C4-2B (cell line): ENCODE results near the gene ERICH6.

Source experiments
- H3K27ac ChIP-seq: fragments of 450-650 bp; 2 replicates; pipeline ENCODE4 v1.5.1; 2017
- CTCF ChIP-seq: fragments of 450-650 bp; conservative IDR thresholded peaks from 2 replicates; pipeline ENCODE4 v1.5.1; 2017; ENCODE audit warnings: mild to moderate bottlenecking
- ZFX ChIP-seq: fragments of 450-650 bp; IDR thresholded peaks from 2 replicates; pipeline ENCODE4 v1.6.1; 2017

ERICH6 gene

DNA sequence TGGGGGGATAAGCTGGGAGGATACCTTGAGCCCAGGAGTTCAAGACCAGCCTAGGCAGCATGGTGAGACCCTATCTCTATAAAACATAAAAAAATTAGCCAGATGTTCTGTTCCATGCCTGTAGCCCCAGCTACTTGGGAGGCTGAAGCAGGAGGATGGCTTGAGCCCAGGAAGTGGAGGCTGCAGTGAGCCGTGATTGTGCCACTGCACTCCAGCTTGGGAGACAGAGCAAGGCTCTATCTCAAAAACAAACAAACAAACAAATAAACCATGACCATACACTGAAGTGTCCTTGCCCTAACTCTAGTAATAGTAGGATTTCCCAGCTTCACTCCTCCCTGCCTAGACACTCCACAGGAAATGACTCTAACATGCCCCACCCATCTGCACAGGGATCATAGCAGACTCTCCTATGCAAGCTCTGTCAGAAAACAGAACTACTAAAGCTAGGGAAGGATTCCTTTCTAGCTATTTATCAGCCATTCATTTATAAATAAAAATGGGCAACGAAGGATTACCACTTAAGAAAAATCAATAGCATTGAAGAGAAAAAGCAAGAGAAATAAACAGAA is 4.6 kb downstream of the ERICH6 start:
- no peak for TF ChIP-seq CTCF
- no peak for TF ChIP-seq ZFX

DNA sequence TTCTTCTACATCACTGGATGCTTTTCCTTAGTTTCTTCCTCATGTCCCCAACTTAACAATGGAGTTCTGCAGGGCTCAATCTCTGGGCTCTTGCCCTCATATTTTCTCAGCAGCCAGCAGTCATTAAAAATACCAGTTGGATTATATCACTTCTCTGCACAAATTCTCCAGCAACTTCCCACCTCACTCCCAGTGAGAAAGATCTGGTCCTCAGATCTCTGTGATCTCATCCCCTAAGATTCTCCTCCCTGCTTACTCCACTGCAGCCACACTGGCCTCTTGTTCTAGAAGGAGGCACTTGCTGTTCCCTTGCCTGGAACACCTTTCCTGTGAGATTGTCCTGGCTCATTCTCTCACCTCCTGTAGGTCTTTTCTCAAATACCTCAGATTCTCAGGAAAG is 6.1 kb downstream of the ERICH6 start:
- TF ChIP-seq CTCF: no peak
- TF ChIP-seq ZFX: no peak
- no peak overlapping the region for H3K27ac ChIP-seq

More for the DNA sequence above, 4.6 kb downstream of the ERICH6 start:
- no peak overlapping the region for H3K27ac ChIP-seq

DNA sequence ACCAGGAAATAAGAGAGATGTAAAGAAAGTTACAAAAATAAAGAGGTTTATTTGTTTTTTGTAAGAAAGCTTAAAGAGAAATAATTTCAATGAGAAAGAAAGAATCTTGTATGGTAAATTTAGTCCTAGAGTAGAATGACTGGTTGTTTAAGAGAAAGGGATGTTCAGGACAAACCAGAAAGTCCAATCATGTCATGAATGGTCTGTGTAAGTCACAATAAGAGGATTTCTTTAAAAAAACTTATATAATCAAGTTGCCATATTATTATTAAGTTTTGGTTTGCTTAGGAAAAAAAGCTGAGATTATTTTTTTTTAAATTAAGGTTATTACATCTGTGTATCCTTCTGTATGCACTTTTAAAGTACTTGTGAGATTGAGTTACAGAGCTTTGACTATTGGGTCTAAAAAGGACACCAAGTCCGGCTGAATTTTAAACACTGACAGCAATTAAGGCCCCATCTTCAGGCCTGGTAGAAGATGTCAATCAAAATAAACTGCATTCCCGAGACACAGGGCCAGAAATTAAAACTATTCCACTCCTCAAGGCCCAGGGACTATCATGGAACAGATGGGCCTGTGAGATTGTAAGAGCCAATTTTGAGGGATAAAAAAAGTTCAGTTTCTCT is 12.2 kb downstream of the ERICH6 start:
- no peak overlapping the region for H3K27ac ChIP-seq
- TF ChIP-seq ZFX (no peak), CTCF (no peak)

- no peak overlapping the region for H3K27ac ChIP-seq
- no peak for TF ChIP-seq CTCF
- TF ChIP-seq ZFX: no peak
Measured at GRCh38 chr3:150687613-150688012, 16.1 kb downstream of the ERICH6 start.

DNA sequence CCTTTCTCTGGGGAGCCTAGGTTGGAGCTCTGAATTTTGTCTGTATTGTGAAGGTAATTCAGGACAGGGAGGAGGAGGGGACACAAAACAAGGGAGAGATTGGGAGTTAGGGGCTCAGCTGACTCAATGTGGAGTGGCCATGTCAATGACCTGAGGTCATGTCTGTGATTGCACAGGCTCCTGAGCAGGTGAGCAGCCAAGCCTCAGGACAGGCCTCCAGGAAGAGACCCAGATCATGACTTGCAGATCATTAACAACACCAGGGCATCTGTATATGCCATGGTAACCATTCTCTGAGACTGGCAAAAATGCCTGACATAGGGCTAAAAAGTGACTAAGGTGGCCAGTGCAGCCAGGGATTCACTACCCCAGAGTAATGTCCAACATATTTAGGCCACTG is 20.9 kb downstream of the ERICH6 start:
- no peak overlapping the region for H3K27ac ChIP-seq
- TF ChIP-seq CTCF: no peak
- TF ChIP-seq ZFX: no peak

DNA sequence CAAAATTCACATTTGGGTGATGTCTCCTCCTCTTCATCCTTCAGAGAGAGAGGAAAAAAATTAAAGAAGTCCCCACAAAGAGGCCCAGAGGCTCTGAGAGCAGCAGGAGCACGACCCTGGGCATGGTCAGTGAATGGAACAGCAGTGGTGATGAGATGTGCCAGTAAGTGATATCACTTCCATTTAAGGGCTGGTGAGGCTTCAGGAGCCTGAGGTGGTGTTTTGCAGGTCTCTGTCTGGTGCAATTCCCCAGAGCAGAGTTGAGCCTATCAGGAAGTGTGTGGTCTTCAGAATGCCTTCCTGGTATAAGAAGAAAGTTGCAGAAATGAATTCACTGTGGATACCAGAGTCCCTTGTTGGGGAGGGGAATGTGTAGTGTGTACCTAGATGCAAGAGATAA is 21.4 kb downstream of the ERICH6 start:
- H3K27ac ChIP-seq: no peak overlapping the region
- no peak for TF ChIP-seq CTCF
- no peak for TF ChIP-seq ZFX

- no peak overlapping the region for H3K27ac ChIP-seq
- TF ChIP-seq ZFX (no peak), CTCF (no peak)
Measured at GRCh38 chr3:150681057-150681456, 22.7 kb downstream of the ERICH6 start.
